Duodenal mucosa (tissue), 2 donors: ENCODE data around the gene LDLR.
"Not testable (repeated sequence)": the region's sequence is repeated elsewhere in the genome, so short reads cannot be mapped to it uniquely, and the experiment has no call there.

Source experiments
- H3K27ac ChIP-seq: one replicate; pipeline ENCODE4 v1.7.0; 2013; ENCODE audit warnings: low read depth, low read length
- H3K27me3 ChIP-seq, 2 donors: one replicate each; pipeline ENCODE4 v1.7.0; 2013; ENCODE audit warnings: low read length in 2 of 2, control low read depth in 1 of 2; ENCODE audit not compliant: insufficient read depth in 2 of 2, control insufficient read depth in 1 of 2
- H3K36me3 ChIP-seq, 2 donors: one replicate each; pipeline ENCODE4 v1.7.0; 2013; ENCODE audit warnings: low read length in 2 of 2, control low read depth in 1 of 2; ENCODE audit not compliant: insufficient read depth in 2 of 2, control insufficient read depth in 1 of 2
- H3K4me1 ChIP-seq, 2 donors: one replicate each; pipeline ENCODE4 v1.7.0; 2013; ENCODE audit warnings: low read length in 2 of 2, control low read depth in 1 of 2; ENCODE audit not compliant: insufficient read depth in 2 of 2, control insufficient read depth in 1 of 2
- H3K4me3 ChIP-seq, 2 donors: one replicate each; pipeline ENCODE4 v1.7.0; 2013; ENCODE audit warnings: low read length in 2 of 2, low read depth in 1 of 2
- H3K9ac ChIP-seq, 2 donors: one replicate each; pipeline ENCODE4 v1.7.0; 2013; ENCODE audit warnings: low read length in 2 of 2, low read depth in 1 of 2
- H3K9me3 ChIP-seq, 2 donors: one replicate each; pipeline ENCODE4 v1.7.0; 2013; ENCODE audit warnings: low read length in 2 of 2, control low read depth in 1 of 2; ENCODE audit not compliant: control insufficient read depth in 1 of 2

LDLR gene

GRCh38 chr19:11179716-11180297 lies 90.5 kb downstream of the LDLR start:
- Histone ChIP-seq H3K36me3 (peaks cover 0 to 27% of the 10 kb centered on the region in 2 donors), H3K27ac (no peak overlapping the region), H3K9me3 (no peaks in the 10 kb centered on the region), H3K9ac (no peak overlapping the region), H3K4me3 (peak overlapping the region in 1 of 2 donors; percentile 34), H3K4me1 (peaks cover 6 to 8% of the 10 kb centered on the region in 2 donors), H3K27me3 (no peaks in the 10 kb centered on the region)

GRCh38 chr19:11180346-11180745 lies 91.1 kb downstream of the LDLR start:
- Histone ChIP-seq H3K27me3 (no peaks in the 10 kb centered on the region), H3K9ac (no peak overlapping the region), H3K4me3 (no peak overlapping the region), H3K27ac (no peak overlapping the region), H3K4me1 (peaks cover 6 to 8% of the 10 kb centered on the region in 2 donors), H3K36me3 (peaks cover 0 to 27% of the 10 kb centered on the region in 2 donors), H3K9me3 (no peaks in the 10 kb centered on the region)

GRCh38 chr19:11180975-11181374 lies 91.7 kb downstream of the LDLR start:
- not testable (repeated sequence) for H3K9ac ChIP-seq, H3K27me3 ChIP-seq, H3K27ac ChIP-seq, H3K4me3 ChIP-seq, H3K4me1 ChIP-seq, H3K9me3 ChIP-seq
- peaks cover 0 to 31% of the 10 kb centered on the region in 2 donors for H3K36me3 ChIP-seq

GRCh38 chr19:11181488-11181887 lies 92.2 kb downstream of the LDLR start:
- Histone ChIP-seq H3K4me3 (no peak overlapping the region), H3K36me3 (peaks cover 0 to 27% of the 10 kb centered on the region in 2 donors), H3K9me3 (no peaks in the 10 kb centered on the region), H3K27me3 (no peaks in the 10 kb centered on the region), H3K27ac (no peak overlapping the region), H3K9ac (no peak overlapping the region), H3K4me1 (peaks cover 6 to 8% of the 10 kb centered on the region in 2 donors)
